ENCODE results near the gene CACNB3.

Gene CACNB3

GRCh38 chr12:48779869-48780268 lies 38.4 kb upstream of the CACNB3 start:
- Histone ChIP-seq H3K9me3 (ENCODE audit: control insufficient read depth in 2 of 2, low read length in 2 of 2) (no peaks in the 10 kb centered on the region), H3K4me3 (ENCODE audit: low read length in 2 of 2) (no peak overlapping the region), H3K36me3 (ENCODE audit: control insufficient read depth in 2 of 2, insufficient read depth in 2 of 2, low read length in 2 of 2) (peaks cover under 1 to 19% of the 10 kb centered on the region in 2 donors), H3K27me3 (ENCODE audit: control insufficient read depth in 1 of 2, insufficient read depth in 2 of 2, low read length in 2 of 2) (no peaks in the 10 kb centered on the region), H3K27ac (ENCODE audit: low read length) (peak overlapping the region; percentile 41), H3K4me1 (ENCODE audit: control insufficient read depth, insufficient read depth, low read length) (peaks cover 25% of the 10 kb centered on the region), H3K9ac (ENCODE audit: low read length in 2 of 2) (peak overlapping the region; percentile 18 to 21)

DNA sequence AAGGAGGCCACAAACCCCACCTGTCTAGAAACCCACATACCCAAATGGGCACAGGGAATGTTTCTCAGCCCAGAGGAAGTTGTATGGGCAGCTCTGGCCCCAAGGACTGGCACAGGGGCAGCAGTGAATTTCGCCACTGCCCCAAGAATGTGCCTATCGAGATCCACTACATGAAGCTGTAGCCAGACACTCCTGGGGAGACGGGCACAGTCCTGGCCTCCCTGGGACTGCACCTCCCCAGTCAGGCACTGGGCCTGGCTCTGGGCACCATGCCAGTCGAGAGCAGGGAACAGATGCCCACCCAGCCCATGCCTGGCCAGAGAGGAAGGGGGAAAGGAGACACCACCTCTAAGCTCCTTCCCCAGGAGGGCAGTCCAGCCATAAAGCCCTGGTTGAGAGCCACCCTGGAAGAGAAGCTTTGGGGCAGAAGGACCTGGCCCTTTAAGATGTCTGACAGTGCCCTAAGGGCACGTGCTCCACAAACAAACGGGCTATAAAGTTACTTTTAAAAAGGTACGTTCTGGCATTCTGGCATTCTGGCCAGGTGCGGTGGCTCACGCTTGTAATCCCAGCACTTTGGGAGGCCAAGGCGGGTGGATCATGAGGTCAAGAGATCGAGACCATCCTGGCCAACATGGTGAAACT lies 37.8 kb upstream of the CACNB3 start:
- peaks cover 0 to 15% of the 10 kb centered on the region in 2 donors for H3K36me3 ChIP-seq (ENCODE audit: control insufficient read depth in 2 of 2, insufficient read depth in 2 of 2, low read length in 2 of 2)
- H3K27ac ChIP-seq (ENCODE audit: low read length) = peak overlapping the region; percentile 41
- peaks cover 25% of the 10 kb centered on the region for H3K4me1 ChIP-seq (ENCODE audit: control insufficient read depth, insufficient read depth, low read length)
- peak overlapping the region in 1 of 2 donors; percentile 47 for H3K9ac ChIP-seq (ENCODE audit: low read length in 2 of 2)
- no peaks in the 10 kb centered on the region for H3K9me3 ChIP-seq (ENCODE audit: control insufficient read depth in 2 of 2, low read length in 2 of 2)
- H3K27me3 ChIP-seq (ENCODE audit: control insufficient read depth in 1 of 2, insufficient read depth in 2 of 2, low read length in 2 of 2) = no peaks in the 10 kb centered on the region
- H3K4me3 ChIP-seq (ENCODE audit: low read length in 2 of 2) = no peak overlapping the region

GRCh38 chr12:48781750-48782456 lies 36.4 kb upstream of the CACNB3 start:
- H3K27me3 ChIP-seq (ENCODE audit: control insufficient read depth in 1 of 2, insufficient read depth in 2 of 2, low read length in 2 of 2) = no peaks in the 10 kb centered on the region
- no peak overlapping the region for H3K4me3 ChIP-seq (ENCODE audit: low read length in 2 of 2)
- no peaks in the 10 kb centered on the region for H3K9me3 ChIP-seq (ENCODE audit: control insufficient read depth in 2 of 2, low read length in 2 of 2)
- H3K9ac ChIP-seq (ENCODE audit: low read length in 2 of 2) = no peak overlapping the region
- no peak overlapping the region for H3K27ac ChIP-seq (ENCODE audit: low read length)
- H3K36me3 ChIP-seq (ENCODE audit: control insufficient read depth in 2 of 2, insufficient read depth in 2 of 2, low read length in 2 of 2) = peaks cover 0 to 8% of the 10 kb centered on the region in 2 donors
- peaks cover 28% of the 10 kb centered on the region for H3K4me1 ChIP-seq (ENCODE audit: control insufficient read depth, insufficient read depth, low read length)

DNA sequence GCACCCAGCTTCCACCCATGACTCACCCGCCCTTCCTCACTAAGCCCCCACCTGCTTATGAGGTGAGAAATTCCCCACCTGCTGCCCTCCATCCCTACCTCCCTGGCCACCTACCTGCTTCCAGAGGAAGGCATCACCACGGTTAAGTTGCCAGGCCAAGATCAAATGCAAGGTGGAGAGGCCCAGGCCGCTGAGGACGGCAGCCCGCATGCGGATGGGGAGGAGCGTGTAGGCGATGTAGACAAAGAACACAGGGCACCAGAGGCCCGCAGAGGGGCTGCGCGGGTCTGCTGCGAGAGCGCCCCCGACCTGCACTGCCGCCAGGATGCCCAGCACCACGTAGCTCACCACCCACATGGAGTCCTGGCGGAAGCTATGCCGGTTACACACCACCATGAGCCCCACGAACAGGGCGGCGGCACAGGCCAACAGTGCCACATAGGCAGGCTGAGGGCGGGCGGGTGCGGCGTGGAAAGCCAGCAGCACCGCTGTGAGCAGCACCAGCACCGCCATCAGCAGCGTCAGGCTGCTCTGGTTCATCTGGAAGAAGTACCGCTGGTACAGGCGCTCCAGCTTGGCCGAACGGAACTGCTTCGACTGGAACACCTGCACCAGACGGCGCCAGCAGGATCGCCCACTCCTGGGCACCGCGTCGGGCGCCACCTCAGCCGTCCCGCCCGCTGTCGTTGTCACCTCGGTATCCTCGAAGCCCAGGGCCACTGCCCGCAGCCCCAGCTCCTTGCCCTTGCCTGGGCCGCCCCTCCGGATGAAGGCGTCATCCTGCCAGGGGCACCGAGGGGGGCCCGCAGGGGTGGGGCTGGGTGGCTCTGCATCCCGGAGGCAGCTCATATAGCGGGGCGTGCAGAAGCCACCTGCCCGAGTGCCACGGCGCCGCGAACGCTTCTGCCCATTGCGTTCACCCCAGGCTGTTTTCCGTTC lies 35.6 kb upstream of the CACNB3 start:
- Histone ChIP-seq H3K4me3 (ENCODE audit: low read length in 2 of 2) (no peak overlapping the region), H3K27me3 (ENCODE audit: control insufficient read depth in 1 of 2, insufficient read depth in 2 of 2, low read length in 2 of 2) (no peaks in the 10 kb centered on the region), H3K27ac (ENCODE audit: low read length) (no peak overlapping the region), H3K4me1 (ENCODE audit: control insufficient read depth, insufficient read depth, low read length) (peaks cover 36% of the 10 kb centered on the region), H3K36me3 (ENCODE audit: control insufficient read depth in 2 of 2, insufficient read depth in 2 of 2, low read length in 2 of 2) (peaks cover 0 to 6% of the 10 kb centered on the region in 2 donors), H3K9me3 (ENCODE audit: control insufficient read depth in 2 of 2, low read length in 2 of 2) (no peaks in the 10 kb centered on the region), H3K9ac (ENCODE audit: low read length in 2 of 2) (no peak overlapping the region)

DNA sequence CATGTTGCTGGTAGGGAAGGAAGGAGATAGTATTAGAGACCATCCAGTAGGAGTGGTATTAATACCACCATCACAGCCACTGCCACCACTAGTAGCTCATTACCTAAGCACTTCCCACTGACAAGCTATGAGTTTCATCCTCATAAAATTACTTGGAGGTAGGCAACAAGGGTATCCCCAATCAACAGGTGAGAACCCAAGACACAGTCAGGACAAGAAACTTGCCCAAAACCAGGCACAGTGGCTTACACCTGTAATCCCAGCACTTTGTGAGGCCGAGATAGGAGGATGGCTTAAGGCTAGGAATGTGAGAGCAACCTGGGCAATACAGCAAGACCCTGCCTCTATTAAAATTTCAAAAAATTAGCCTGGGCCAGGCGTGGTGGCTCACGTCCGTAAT lies 34.9 kb upstream of the CACNB3 start:
- H3K4me1 ChIP-seq (ENCODE audit: control insufficient read depth, insufficient read depth, low read length) = peaks cover 42% of the 10 kb centered on the region
- peaks cover 0 to 6% of the 10 kb centered on the region in 2 donors for H3K36me3 ChIP-seq (ENCODE audit: control insufficient read depth in 2 of 2, insufficient read depth in 2 of 2, low read length in 2 of 2)

GRCh38 chr12:48786591-48787544 lies 31.4 kb upstream of the CACNB3 start:
- H3K27ac ChIP-seq (ENCODE audit: low read length) = peak overlapping the region; percentile 37
- no peaks in the 10 kb centered on the region for H3K9me3 ChIP-seq (ENCODE audit: control insufficient read depth in 2 of 2, low read length in 2 of 2)

More for the DNA sequence above, 34.9 kb upstream of the CACNB3 start:
- Histone ChIP-seq H3K9me3 (ENCODE audit: control insufficient read depth in 2 of 2, low read length in 2 of 2) (no peaks in the 10 kb centered on the region), H3K4me3 (ENCODE audit: low read length in 2 of 2) (no peak overlapping the region), H3K27ac (ENCODE audit: low read length) (no peak overlapping the region), H3K9ac (ENCODE audit: low read length in 2 of 2) (no peak overlapping the region), H3K27me3 (ENCODE audit: control insufficient read depth in 1 of 2, insufficient read depth in 2 of 2, low read length in 2 of 2) (no peaks in the 10 kb centered on the region)

GRCh38 chr12:48787791-48788523 lies 30.3 kb upstream of the CACNB3 start:
- no peaks in the 10 kb centered on the region for H3K9me3 ChIP-seq (ENCODE audit: control insufficient read depth in 2 of 2, low read length in 2 of 2)
- peak overlapping the region; percentile 66 to 80 for H3K9ac ChIP-seq (ENCODE audit: low read length in 2 of 2)
- H3K36me3 ChIP-seq (ENCODE audit: control insufficient read depth in 2 of 2, insufficient read depth in 2 of 2, low read length in 2 of 2) = peaks cover 0 to under 1% of the 10 kb centered on the region in 2 donors
- H3K4me3 ChIP-seq (ENCODE audit: low read length in 2 of 2) = peak overlapping the region; percentile 82 to 84
- H3K27ac ChIP-seq (ENCODE audit: low read length) = peak overlapping the region; percentile 37
- peaks cover 25% of the 10 kb centered on the region for H3K4me1 ChIP-seq (ENCODE audit: control insufficient read depth, insufficient read depth, low read length)
- no peaks in the 10 kb centered on the region for H3K27me3 ChIP-seq (ENCODE audit: control insufficient read depth in 1 of 2, insufficient read depth in 2 of 2, low read length in 2 of 2)

More at GRCh38 chr12:48786591-48787544, 31.4 kb upstream of the CACNB3 start:
- Histone ChIP-seq H3K9ac (ENCODE audit: low read length in 2 of 2) (peak overlapping the region in 1 of 2 donors; percentile 80), H3K4me3 (ENCODE audit: low read length in 2 of 2) (peak overlapping the region; percentile 82 to 84), H3K4me1 (ENCODE audit: control insufficient read depth, insufficient read depth, low read length) (peaks cover 25% of the 10 kb centered on the region), H3K27me3 (ENCODE audit: control insufficient read depth in 1 of 2, insufficient read depth in 2 of 2, low read length in 2 of 2) (no peaks in the 10 kb centered on the region), H3K36me3 (ENCODE audit: control insufficient read depth in 2 of 2, insufficient read depth in 2 of 2, low read length in 2 of 2) (peaks cover 0 to 6% of the 10 kb centered on the region in 2 donors)

DNA sequence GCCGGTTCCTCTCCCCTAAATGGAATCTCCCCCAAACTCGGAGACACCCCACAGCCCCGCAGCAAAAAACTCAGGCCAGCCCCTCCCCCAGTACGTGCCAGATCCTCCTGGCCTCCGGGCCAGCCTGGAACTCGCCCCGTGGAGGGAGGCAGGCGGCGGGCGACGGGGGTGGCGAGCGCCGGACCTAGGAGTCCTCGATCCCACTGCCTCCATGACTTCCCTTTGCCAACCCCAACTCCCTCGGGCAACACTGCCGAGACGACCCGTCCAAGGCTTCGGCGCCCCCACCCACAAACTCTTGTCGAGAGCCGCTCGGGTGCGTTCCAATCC lies 29.8 kb upstream of the CACNB3 start:
- Histone ChIP-seq H3K4me3 (ENCODE audit: low read length in 2 of 2) (peak overlapping the region; percentile 82 to 84), H3K9me3 (ENCODE audit: control insufficient read depth in 2 of 2, low read length in 2 of 2) (no peaks in the 10 kb centered on the region), H3K36me3 (ENCODE audit: control insufficient read depth in 2 of 2, insufficient read depth in 2 of 2, low read length in 2 of 2) (no peaks in the 10 kb centered on the region), H3K27me3 (ENCODE audit: control insufficient read depth in 1 of 2, insufficient read depth in 2 of 2, low read length in 2 of 2) (no peaks in the 10 kb centered on the region), H3K4me1 (ENCODE audit: control insufficient read depth, insufficient read depth, low read length) (peaks cover 25% of the 10 kb centered on the region), H3K27ac (ENCODE audit: low read length) (peak overlapping the region; percentile 37), H3K9ac (ENCODE audit: low read length in 2 of 2) (peak overlapping the region; percentile 66 to 80)

- peaks cover 25% of the 10 kb centered on the region for H3K4me1 ChIP-seq (ENCODE audit: control insufficient read depth, insufficient read depth, low read length)
- peak within 1 kb of the TSS; percentile 67 for H3K27ac ChIP-seq (ENCODE audit: low read length)
- no peaks in the 10 kb centered on the region for H3K9me3 ChIP-seq (ENCODE audit: control insufficient read depth in 2 of 2, low read length in 2 of 2)
- no peaks in the 10 kb centered on the region for H3K27me3 ChIP-seq (ENCODE audit: control insufficient read depth in 1 of 2, insufficient read depth in 2 of 2, low read length in 2 of 2)
- peak within 1 kb of the TSS; percentile 78 to 80 for H3K9ac ChIP-seq (ENCODE audit: low read length in 2 of 2)
- H3K4me3 ChIP-seq (ENCODE audit: low read length in 2 of 2) = peak within 1 kb of the TSS; percentile 82 to 84
- H3K36me3 ChIP-seq (ENCODE audit: control insufficient read depth in 2 of 2, insufficient read depth in 2 of 2, low read length in 2 of 2) = no peaks in the 10 kb centered on the region
These were observed 29.2 kb upstream of the CACNB3 start, which contains the start of gene ADCY6 for GRCh38 chr12:48788854-48789775. ADCY6 (minus strand) TSS chr12:48789089; CDS start chr12:48783434, 5,655 bp downstream.
